GM12891 (cell line): ENCODE data around the gene RSPH9.
"Not testable (repeated sequence)": the region's sequence is repeated elsewhere in the genome, so short reads cannot be mapped to it uniquely, and the experiment has no call there.

Source experiments
- DNase-seq: peaks from one replicate; pipeline ENCODE4 v3.0.0; 2011; ENCODE audit warnings: low spot score; ENCODE audit not compliant: insufficient read length
- FAIRE-seq: peaks from 2 replicates; lab custom pipeline; 2011; peaks lifted over from hg19 to GRCh38; lab: Jason Lieb, UNC
- PAX5 ChIP-seq: IDR thresholded peaks from 2 replicates; pipeline ENCODE4 v1.6.1; 2011; ENCODE audit warnings: low read length, moderate library complexity, mild to moderate bottlenecking; ENCODE audit not compliant: insufficient read depth, severe bottlenecking
- POLR2A ChIP-seq: IDR thresholded peaks from 2 replicates; pipeline ENCODE4 v1.6.1; 2011; ENCODE audit warnings: low read depth, low read length, control low read depth
- POLR2AphosphoS5 ChIP-seq: IDR thresholded peaks from 2 replicates; pipeline ENCODE4 v1.6.1; 2011; ENCODE audit warnings: low read depth, low read length, control low read depth
- POU2F2 ChIP-seq: IDR thresholded peaks from 2 replicates; pipeline ENCODE4 v1.6.1; 2011; ENCODE audit warnings: low read depth, mild to moderate bottlenecking, control low read depth, low read length, moderate library complexity
- SPI1 ChIP-seq: IDR thresholded peaks from 2 replicates; pipeline ENCODE4 v1.6.1; 2011; ENCODE audit warnings: low read depth, low read length, control low read depth
- TAF1 ChIP-seq: IDR thresholded peaks from 2 replicates; pipeline ENCODE4 v1.6.1; 2011; ENCODE audit warnings: low read depth, low read length, control low read depth

The RSPH9 gene

DNA sequence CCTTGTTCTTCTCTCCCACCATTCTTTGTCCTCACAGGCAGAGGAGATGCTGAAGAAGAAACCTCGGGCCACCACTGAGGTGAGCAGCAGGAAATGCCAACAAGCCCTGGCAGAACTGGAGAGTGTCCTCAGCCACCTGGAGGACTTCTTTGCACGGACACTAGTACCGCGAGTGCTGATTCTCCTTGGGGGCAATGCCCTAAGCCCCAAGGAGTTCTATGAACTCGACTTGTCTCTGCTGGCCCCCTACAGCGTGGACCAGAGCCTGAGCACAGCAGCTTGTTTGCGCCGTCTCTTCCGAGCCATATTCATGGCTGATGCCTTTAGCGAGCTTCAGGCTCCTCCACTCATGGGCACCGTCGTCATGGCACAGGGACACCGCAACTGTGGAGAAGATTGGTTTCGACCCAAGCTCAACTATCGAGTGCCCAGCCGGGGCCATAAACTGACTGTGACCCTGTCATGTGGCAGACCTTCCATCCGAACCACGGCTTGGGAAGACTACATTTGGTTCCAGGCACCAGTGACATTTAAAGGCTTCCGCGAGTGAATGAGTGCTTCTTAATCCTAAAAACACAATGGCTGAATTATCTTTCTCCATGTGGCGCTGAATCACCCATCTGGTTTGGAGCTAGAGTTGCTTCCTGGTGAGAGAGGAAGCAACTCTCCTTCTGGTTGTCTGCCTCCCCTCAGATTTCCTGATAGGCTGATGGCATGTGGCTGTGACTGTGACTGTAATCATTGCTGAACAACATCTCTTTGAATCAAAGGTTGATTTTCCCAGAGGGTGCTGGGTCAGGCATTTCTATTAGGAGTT lies 4.6 kb upstream of the RSPH9 start:
- TF ChIP-seq SPI1 (no peak), PAX5 (no peak), TAF1 (no peak), POLR2A (no peak), POLR2AphosphoS5 (no peak), POU2F2 (no peak)
- FAIRE-seq (no peak), DNase-seq (no peak)

- DNase-seq (no peak), FAIRE-seq (no peak)
- no peak for TF ChIP-seq POLR2AphosphoS5
Observed at GRCh38 chr6:43645613-43645964, 753 bp downstream of the RSPH9 start.

DNA sequence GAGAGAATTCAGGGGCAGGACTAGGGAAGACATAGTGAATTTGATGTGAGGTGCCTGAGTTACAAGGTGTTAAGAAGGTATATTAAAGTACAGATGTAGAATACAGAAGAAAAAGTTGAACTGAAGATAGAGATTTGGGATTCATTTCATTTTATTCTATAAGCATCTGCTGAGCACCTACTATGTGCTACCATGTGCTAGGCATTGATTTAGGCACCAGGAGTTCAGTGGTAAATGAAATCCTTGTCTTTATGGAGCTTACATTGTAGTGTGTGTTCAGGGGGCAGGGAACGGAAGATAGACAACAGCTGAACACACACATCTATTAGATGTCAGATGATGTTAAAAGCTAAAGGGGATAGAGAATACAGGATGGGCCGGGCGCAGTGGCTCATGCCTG lies 2.8 kb downstream of the RSPH9 start:
- DNase-seq = no peak
- no peak for FAIRE-seq
- TF ChIP-seq POLR2A (no peak), POU2F2 (no peak), SPI1 (no peak)

DNA sequence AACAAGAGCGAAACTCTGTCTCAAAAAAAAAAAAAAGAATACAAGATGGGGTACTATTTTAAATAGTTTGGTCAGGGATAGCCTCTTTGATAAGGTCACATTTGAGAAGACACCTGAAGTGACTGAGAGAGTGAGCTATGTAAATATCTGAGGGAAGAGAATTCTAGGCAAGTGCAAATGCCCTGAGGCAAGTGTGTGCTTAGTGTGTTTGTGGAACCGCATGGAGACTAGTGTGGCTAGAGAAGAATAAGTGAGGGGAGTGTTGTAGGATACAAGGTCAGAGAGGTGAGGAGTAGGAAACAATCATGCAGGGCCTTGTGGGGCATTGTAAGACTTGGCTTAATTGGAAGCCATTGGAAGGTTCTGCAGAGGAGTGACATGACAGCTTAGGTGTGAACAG lies 3.4 kb downstream of the RSPH9 start:
- FAIRE-seq (no peak), DNase-seq (no peak)
- TF ChIP-seq POU2F2 = no peak
- no peak for TF ChIP-seq PAX5
- no peak for TF ChIP-seq POLR2AphosphoS5
- TF ChIP-seq TAF1 = no peak
- TF ChIP-seq SPI1 = no peak
- TF ChIP-seq POLR2A = no peak

- FAIRE-seq, DNase-seq: not testable (repeated sequence)
Observed at GRCh38 chr6:43652822-43653221, 8.0 kb downstream of the RSPH9 start.

DNA sequence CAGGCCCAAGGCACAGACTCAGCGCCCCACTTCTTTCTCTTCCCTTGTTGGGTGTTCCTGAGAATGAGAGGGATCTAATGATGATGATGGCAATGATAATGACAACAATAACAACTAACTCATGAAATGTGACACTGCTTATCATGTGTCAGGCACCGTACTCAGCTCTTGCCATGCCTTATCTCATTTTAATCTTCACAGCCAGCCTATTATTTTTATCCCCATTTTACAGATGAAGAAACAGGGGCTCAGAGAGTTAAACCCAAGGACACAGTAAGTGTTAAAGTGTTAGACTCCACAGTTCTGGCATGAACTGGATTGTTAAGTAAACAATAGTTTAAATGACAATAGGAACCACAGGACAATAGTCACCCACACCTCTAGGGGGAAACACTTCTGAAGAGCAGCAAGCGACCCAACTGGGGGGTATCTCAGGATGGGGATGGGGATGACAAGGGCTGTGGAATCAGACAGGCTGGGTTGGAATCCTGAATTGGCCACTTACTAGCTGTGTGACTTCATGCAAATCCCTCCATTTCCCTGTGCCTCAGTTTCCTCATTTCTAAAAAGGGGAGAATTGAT lies 12.5 kb downstream of the RSPH9 start:
- FAIRE-seq (no peak), DNase-seq (no peak)
- no peak for TF ChIP-seq POU2F2
- TF ChIP-seq SPI1 = no peak
- no peak for TF ChIP-seq POLR2AphosphoS5
- no peak for TF ChIP-seq PAX5
- TF ChIP-seq POLR2A = no peak
- TF ChIP-seq TAF1 = no peak

DNA sequence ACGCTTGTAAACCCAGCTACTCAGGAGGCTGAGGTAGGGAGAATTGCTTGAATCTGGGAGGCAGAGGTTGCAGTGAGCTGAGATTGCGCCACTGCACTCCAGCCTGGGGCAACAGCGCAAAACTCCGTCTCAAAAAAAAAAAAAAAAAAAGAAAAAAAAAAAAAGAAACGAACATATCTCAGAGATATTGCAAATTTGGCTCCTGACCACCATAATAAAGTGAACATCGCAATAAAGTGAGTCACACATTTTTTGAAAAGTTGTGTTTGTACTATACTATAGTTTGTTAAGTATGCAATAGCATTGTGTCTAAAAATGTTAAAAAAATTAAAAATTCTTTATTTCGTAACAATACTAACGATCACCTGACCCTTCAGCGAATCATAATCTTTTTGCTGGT lies 13.3 kb downstream of the RSPH9 start:
- FAIRE-seq = no peak

DNA sequence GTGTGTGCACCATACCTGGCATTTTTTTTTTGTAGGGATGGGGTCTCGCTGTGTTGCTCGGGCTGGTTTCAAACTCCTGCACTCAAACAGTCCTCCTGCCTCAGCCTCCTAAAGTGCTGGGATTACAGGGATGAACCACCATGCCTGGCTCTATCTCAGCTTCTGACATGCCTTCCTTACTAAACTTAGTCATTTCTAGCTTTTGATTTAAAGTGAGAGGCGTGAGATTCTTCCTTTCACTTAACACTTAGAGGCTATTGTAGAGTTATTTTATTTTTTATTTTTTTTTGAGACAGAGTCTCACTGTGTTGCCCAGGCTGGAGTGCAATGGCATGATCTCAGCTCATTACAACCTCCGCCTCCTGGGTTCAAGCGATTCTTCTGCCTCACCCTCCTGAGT lies 18.1 kb downstream of the RSPH9 start:
- FAIRE-seq, DNase-seq: not testable (repeated sequence)

More for the DNA sequence above, 13.3 kb downstream of the RSPH9 start:
- DNase-seq = no peak
- no peak for TF ChIP-seq POLR2AphosphoS5

GRCh38 chr6:43665376-43665775 lies 20.5 kb downstream of the RSPH9 start:
- FAIRE-seq (no peak), DNase-seq (no peak)
- TF ChIP-seq PAX5 (no peak), SPI1 (no peak), POLR2AphosphoS5 (no peak), POLR2A (no peak), POU2F2 (no peak), TAF1 (no peak)

DNA sequence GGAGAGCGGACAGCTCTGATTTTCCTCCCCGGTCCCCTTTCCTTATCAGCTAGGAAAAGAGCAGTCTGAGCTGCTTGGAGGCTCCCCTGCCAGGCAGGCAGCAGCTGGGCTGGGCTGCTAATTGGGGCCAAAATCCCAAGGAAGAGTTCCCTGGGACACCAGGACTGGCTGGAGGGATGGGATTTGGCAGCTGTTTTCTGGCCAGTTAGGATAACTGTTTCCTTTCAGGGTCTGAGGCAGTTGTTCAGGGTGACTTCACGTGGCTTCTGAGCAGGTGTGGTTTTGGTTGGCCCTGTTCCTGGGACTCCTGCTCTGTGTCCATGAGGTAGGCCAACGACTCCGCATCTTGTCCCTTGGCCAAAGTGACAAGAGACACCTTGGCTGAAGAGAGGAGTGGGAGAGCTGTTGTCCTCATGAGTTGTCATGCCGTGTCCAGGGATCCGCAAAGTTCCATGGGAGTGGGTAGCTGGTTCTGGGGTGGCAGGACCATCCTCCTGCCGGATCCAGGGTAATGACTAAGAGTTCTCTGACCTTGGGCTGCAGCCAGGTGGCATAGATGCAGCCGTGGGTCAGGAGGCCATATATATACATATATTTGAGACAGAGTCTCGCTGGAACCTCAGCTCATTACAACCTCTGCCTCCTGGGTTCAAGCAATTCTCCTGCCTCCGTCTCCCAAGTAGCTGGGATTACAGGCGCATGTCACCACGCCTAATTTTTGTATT lies 21.5 kb downstream of the RSPH9 start:
- no peak for DNase-seq
- TF ChIP-seq TAF1 (no peak), POLR2A (no peak), PAX5 (no peak), POU2F2 (no peak), SPI1 (no peak), POLR2AphosphoS5 (no peak)
- FAIRE-seq = no peak
